ENCODE measurements around the gene C20orf202. TPM values are rescaled to one million over a fixed set of nuclear protein-coding genes. Genes with fewer than 3 reads are reported as not detected.

C20orf202 gene
- total RNA-seq, 1 experiment from 2014 or later, result not detected

DNA sequence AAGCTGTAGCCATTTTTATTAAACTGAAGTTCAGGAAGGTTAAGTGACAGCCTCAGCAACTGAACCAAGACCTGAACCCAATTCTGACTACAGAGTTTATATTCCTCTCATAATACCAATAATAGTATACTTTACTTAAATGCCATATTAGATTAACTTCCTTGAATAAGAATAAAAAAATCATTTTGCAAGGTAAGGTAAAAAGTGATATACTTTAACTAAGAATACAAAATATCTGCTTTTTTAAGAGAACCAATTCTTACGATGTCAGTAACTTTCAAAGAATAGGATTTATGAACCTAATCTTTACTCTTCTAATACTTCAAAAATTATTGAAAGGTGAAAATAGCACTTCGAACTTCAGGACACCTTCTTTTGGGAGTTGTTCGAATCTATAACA lies 26.3 kb downstream of the C20orf202 start:
- TF ChIP-seq ZFX (IDR thresholded peaks at IDR 0.05) (no peak), JUND (IDR thresholded peaks at IDR 0.05) (no peak), CEBPB (IDR thresholded peaks at IDR 0.05; ENCODE audit: low read depth) (no peak)
- TF ChIP-seq, protein P1, sequence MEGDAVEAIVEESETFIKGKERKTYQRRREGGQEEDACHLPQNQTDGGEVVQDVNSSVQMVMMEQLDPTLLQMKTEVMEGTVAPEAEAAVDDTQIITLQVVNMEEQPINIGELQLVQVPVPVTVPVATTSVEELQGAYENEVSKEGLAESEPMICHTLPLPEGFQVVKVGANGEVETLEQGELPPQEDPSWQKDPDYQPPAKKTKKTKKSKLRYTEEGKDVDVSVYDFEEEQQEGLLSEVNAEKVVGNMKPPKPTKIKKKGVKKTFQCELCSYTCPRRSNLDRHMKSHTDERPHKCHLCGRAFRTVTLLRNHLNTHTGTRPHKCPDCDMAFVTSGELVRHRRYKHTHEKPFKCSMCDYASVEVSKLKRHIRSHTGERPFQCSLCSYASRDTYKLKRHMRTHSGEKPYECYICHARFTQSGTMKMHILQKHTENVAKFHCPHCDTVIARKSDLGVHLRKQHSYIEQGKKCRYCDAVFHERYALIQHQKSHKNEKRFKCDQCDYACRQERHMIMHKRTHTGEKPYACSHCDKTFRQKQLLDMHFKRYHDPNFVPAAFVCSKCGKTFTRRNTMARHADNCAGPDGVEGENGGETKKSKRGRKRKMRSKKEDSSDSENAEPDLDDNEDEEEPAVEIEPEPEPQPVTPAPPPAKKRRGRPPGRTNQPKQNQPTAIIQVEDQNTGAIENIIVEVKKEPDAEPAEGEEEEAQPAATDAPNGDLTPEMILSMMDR (IDR thresholded peaks at IDR 0.05 in 2 of 3, conservative IDR thresholded peaks at IDR 0.05 in 1 of 3; ENCODE audit: borderline replicate concordance in 1 of 3, insufficient read depth in 1 of 3, low read depth in 2 of 3, low read length in 2 of 3), result no peak
- TF ChIP-seq, protein P2, sequence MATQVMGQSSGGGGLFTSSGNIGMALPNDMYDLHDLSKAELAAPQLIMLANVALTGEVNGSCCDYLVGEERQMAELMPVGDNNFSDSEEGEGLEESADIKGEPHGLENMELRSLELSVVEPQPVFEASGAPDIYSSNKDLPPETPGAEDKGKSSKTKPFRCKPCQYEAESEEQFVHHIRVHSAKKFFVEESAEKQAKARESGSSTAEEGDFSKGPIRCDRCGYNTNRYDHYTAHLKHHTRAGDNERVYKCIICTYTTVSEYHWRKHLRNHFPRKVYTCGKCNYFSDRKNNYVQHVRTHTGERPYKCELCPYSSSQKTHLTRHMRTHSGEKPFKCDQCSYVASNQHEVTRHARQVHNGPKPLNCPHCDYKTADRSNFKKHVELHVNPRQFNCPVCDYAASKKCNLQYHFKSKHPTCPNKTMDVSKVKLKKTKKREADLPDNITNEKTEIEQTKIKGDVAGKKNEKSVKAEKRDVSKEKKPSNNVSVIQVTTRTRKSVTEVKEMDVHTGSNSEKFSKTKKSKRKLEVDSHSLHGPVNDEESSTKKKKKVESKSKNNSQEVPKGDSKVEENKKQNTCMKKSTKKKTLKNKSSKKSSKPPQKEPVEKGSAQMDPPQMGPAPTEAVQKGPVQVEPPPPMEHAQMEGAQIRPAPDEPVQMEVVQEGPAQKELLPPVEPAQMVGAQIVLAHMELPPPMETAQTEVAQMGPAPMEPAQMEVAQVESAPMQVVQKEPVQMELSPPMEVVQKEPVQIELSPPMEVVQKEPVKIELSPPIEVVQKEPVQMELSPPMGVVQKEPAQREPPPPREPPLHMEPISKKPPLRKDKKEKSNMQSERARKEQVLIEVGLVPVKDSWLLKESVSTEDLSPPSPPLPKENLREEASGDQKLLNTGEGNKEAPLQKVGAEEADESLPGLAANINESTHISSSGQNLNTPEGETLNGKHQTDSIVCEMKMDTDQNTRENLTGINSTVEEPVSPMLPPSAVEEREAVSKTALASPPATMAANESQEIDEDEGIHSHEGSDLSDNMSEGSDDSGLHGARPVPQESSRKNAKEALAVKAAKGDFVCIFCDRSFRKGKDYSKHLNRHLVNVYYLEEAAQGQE (IDR thresholded peaks at IDR 0.05; ENCODE audit: low read depth), result no peak
- TF ChIP-seq, protein P3, sequence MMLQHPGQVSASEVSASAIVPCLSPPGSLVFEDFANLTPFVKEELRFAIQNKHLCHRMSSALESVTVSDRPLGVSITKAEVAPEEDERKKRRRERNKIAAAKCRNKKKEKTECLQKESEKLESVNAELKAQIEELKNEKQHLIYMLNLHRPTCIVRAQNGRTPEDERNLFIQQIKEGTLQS (IDR thresholded peaks at IDR 0.05), result no peak
- H3K9ac ChIP-seq (ENCODE audit: low read length), result no peak overlapping the region
- no peak overlapping the region for H3K27ac ChIP-seq (ENCODE audit: low read depth, low read length)
- intact Hi-C loops (cut with micrococcal nuclease), result no loop called here
- no peaks in the 10 kb centered on the region for H3K9me2 ChIP-seq (ENCODE audit: insufficient read depth)
- H3K4me1 ChIP-seq (ENCODE audit: control insufficient read depth in 1 of 2, insufficient read depth in 2 of 2, low read length in 2 of 2), result peaks cover 6 to 18% of the 10 kb centered on the region in 2 experiments
- BruUV-seq (replicated peaks), result no TSS peak
- CTCF ChIA-PET, result no interaction called here
- no peaks in the 10 kb centered on the region for H3K36me3 ChIP-seq (ENCODE audit: control insufficient read depth in 1 of 2, insufficient read depth in 2 of 2, low read length in 2 of 2)
- RAD21 ChIA-PET (ENCODE audit: low non-redundant PET in 1 of 2, low total read pairs in 2 of 2, uncharacterized antibody in 2 of 2, unreplicated experiment in 2 of 2), result no interaction called here
- POLR2A ChIA-PET, result no interaction called here
- ATAC-seq, result no peak
- no peaks in the 10 kb centered on the region for H3K27me3 ChIP-seq (ENCODE audit: insufficient read depth, low read length)
- H3K4me2 ChIP-seq (ENCODE audit: low read length), result no peak overlapping the region
- no peaks in the 10 kb centered on the region for H3K79me2 ChIP-seq (ENCODE audit: insufficient read depth, low read length)
- no peak for DNase-seq (ENCODE audit: low read depth, low spot score)
- H3K9me3 ChIP-seq (ENCODE audit: control insufficient read depth in 1 of 2, insufficient read depth in 1 of 2, low read depth in 1 of 2, low read length in 2 of 2), result no peaks in the 10 kb centered on the region
- H2AFZ ChIP-seq (ENCODE audit: low read depth, low read length, poor library complexity, severe bottlenecking), result no peak overlapping the region
- no peak overlapping the region for H3K4me3 ChIP-seq (replicated peaks in 1 of 2; ENCODE audit: low read depth in 1 of 2, low read length in 2 of 2)
- no peaks in the 10 kb centered on the region for H4K20me1 ChIP-seq (ENCODE audit: insufficient read depth)

All from HCT116 (cell line).